HUES48 (cell line): ENCODE results near the gene REEP6.
A peak's percentile ranks its signal among the peaks of the same experiment; 100 is the strongest.
"Not testable (repeated sequence)": the region's sequence is repeated elsewhere in the genome, so short reads cannot be mapped to it uniquely, and the experiment has no call there.

Experiments used
- H3K27ac ChIP-seq: one replicate; pipeline ENCODE4 v1.7.0; 2013; ENCODE audit warnings: low read depth, low read length, inconsistent platforms
- H3K27me3 ChIP-seq: 2 replicates; pipeline ENCODE4 v1.6.1; 2013; ENCODE audit warnings: mild to moderate bottlenecking, low read length; ENCODE audit not compliant: control insufficient read depth, insufficient read depth
- H3K36me3 ChIP-seq: 2 replicates; pipeline ENCODE4 v1.6.1; 2013; ENCODE audit warnings: low read length; ENCODE audit not compliant: control insufficient read depth, insufficient read depth
- H3K4me1 ChIP-seq: 2 replicates; pipeline ENCODE4 v1.6.1; 2013; ENCODE audit warnings: mild to moderate bottlenecking, low read length; ENCODE audit not compliant: control insufficient read depth, insufficient read depth
- H3K4me3 ChIP-seq: 2 replicates; pipeline ENCODE4 v1.5.1; 2013; ENCODE audit warnings: mild to moderate bottlenecking, low read depth, low read length
- H3K9ac ChIP-seq: 2 replicates; pipeline ENCODE4 v1.6.1; 2013; ENCODE audit warnings: mild to moderate bottlenecking, low read depth, low read length, moderate library complexity
- H3K9me3 ChIP-seq: 2 replicates; pipeline ENCODE4 v1.6.1; 2013; ENCODE audit warnings: low read length; ENCODE audit not compliant: control insufficient read depth, insufficient read depth

Gene REEP6

DNA sequence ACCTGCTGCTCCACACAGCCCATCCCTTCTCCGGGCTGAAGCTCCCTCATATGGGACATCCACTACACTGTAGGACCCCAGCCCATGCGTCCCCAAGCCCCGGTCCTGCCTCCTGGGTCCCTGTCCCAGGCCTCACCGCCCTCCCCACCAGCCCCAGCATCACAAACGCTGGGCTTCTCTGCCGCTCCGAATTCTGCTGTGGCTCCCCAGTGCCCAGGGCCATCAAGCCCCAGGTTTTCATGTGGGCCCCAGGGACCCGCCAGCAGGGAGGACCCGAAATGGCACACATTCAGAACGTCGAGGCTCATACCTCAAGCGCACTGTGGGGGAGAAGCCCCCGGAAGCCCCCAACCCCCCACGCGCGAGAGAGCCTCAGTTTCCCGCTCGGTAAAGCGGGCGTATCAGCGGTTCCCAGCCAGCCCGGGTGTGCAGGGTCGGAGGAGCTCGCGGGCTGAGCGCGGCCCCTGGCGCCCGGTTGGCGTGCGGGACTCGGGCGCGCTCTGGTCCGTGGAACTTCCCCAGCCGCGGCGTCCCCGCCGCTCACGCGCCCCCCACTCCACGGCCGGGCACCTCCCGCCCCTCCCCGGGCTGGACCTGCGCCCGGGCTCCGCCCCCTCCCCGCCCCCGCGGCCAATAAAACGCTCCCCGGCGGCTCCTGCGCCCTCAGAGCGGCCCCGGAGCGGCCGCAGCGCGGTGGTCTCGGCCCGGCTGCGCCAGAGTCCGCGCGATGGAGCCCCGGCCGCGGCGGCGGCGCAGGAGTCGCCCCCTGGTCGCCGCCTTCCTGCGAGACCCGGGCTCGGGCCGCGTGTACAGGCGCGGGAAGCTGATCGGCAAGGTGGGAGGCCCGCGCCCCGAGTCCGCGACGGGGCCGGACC lies 32.7 kb downstream of the REEP6 start, which contains the start of gene PLK5:
TSS of gene PLK5 (plus strand) at position 666 of the 875 bp plus-strand sequence. CDS start 2,920 bp downstream, outside the sequence.
- no peak within 1 kb of the TSS for H3K9ac ChIP-seq
- peak within 1 kb of the TSS; percentile 14; the same call in 1 of the 2 replicates for H3K4me3 ChIP-seq
- H3K9me3 ChIP-seq = no peaks in the 10 kb centered on the region
- no peaks in the 10 kb centered on the region for H3K36me3 ChIP-seq
- no peak within 1 kb of the TSS for H3K27ac ChIP-seq
- no peaks in the 10 kb centered on the region for H3K4me1 ChIP-seq
- peaks cover 48% of the 10 kb centered on the region for H3K27me3 ChIP-seq

- no peaks in the 10 kb centered on the region for H3K9me3 ChIP-seq
- no peaks in the 10 kb centered on the region for H3K36me3 ChIP-seq
- H3K27me3 ChIP-seq = peaks cover 48% of the 10 kb centered on the region
- H3K27ac ChIP-seq = no peak overlapping the region
- H3K4me1 ChIP-seq = no peaks in the 10 kb centered on the region
- H3K4me3 ChIP-seq = peak overlapping the region; percentile 14; the same call in 1 of the 2 replicates
- no peak overlapping the region for H3K9ac ChIP-seq
These were observed 33.4 kb downstream of the REEP6 start for GRCh38 chr19:1524287-1524971.

DNA sequence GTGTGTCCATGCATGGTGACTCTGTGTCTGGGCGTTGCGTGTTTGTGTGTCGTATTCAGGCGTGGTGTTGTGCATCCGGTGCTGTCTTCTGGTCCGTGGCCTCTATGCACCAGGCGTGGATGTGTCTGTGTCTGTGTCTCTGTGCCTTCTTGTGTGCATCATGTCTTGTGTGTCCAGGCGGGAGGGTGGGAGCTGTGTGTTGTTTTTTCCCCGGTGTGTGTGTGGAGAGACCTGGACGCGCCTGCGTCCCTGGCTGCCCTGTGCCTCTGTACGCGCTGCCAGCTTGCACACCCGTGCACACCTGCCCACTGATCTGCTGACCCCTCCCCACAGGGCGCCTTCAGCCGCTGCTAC lies 34.0 kb downstream of the REEP6 start:
- Histone ChIP-seq H3K27ac (no peak overlapping the region), H3K4me3 (no peak overlapping the region), H3K9ac (no peak overlapping the region), H3K4me1 (no peaks in the 10 kb centered on the region), H3K9me3 (no peaks in the 10 kb centered on the region), H3K36me3 (no peaks in the 10 kb centered on the region), H3K27me3 (peaks cover 48% of the 10 kb centered on the region)

GRCh38 chr19:1525343-1525742 lies 34.4 kb downstream of the REEP6 start:
- no peaks in the 10 kb centered on the region for H3K36me3 ChIP-seq
- H3K4me1 ChIP-seq = no peaks in the 10 kb centered on the region
- no peak overlapping the region for H3K27ac ChIP-seq
- no peak overlapping the region for H3K4me3 ChIP-seq
- H3K27me3 ChIP-seq = peaks cover 48% of the 10 kb centered on the region
- no peaks in the 10 kb centered on the region for H3K9me3 ChIP-seq
- H3K9ac ChIP-seq = no peak overlapping the region

- Histone ChIP-seq H3K9ac (no peak overlapping the region), H3K27ac (no peak overlapping the region), H3K36me3 (no peaks in the 10 kb centered on the region), H3K4me1 (no peaks in the 10 kb centered on the region), H3K4me3 (no peak overlapping the region), H3K27me3 (peaks cover 48% of the 10 kb centered on the region), H3K9me3 (no peaks in the 10 kb centered on the region)
These were observed 35.2 kb downstream of the REEP6 start for GRCh38 chr19:1526066-1526778.

- H3K36me3 ChIP-seq = no peaks in the 10 kb centered on the region
- peaks cover 42% of the 10 kb centered on the region for H3K27me3 ChIP-seq
- H3K27ac ChIP-seq = no peak overlapping the region
- no peak overlapping the region for H3K9ac ChIP-seq
- no peaks in the 10 kb centered on the region for H3K4me1 ChIP-seq
- H3K4me3 ChIP-seq = no peak overlapping the region
- H3K9me3 ChIP-seq = no peaks in the 10 kb centered on the region
These were observed 36.1 kb downstream of the REEP6 start for GRCh38 chr19:1526979-1527649.

DNA sequence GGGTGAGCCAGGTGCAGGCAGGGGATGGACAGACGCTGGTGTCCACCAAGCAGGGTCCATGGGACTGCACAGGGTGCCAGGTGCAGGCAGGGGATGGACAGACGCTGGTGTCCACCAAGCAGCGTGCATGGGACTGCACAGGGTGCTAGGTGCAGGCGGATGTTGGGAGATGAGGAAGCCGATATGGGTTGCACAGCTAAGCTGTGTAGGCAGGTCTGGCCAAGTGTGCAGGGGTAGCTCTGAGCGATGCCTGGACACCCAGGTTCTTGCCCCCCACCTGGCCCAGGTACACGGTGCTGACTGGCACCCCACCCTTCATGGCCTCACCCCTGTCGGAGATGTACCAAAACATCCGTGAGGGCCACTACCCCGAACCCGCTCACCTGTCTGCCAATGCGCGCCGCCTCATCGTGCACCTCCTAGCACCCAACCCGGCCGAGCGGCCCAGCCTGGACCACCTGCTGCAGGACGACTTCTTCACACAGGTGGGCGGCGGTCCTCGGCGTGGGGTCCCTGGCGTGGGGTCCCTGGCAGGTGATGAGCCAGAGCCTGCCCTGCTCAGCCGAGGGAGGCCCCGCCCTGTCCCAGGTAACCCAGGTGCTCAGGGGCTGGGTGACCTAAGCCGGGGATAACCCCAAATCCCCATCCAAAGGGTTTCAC lies 36.8 kb downstream of the REEP6 start:
- Histone ChIP-seq H3K9ac (no peak overlapping the region), H3K4me1 (no peaks in the 10 kb centered on the region), H3K9me3 (no peaks in the 10 kb centered on the region), H3K36me3 (no peaks in the 10 kb centered on the region), H3K27me3 (peaks cover 37% of the 10 kb centered on the region), H3K4me3 (no peak overlapping the region), H3K27ac (no peak overlapping the region)

- Histone ChIP-seq H3K27ac (no peak overlapping the region), H3K27me3 (peaks cover 27% of the 10 kb centered on the region), H3K9me3 (no peaks in the 10 kb centered on the region), H3K4me1 (no peaks in the 10 kb centered on the region), H3K36me3 (no peaks in the 10 kb centered on the region), H3K4me3 (no peak overlapping the region), H3K9ac (no peak overlapping the region)
These were observed 37.8 kb downstream of the REEP6 start for GRCh38 chr19:1528596-1529429.

DNA sequence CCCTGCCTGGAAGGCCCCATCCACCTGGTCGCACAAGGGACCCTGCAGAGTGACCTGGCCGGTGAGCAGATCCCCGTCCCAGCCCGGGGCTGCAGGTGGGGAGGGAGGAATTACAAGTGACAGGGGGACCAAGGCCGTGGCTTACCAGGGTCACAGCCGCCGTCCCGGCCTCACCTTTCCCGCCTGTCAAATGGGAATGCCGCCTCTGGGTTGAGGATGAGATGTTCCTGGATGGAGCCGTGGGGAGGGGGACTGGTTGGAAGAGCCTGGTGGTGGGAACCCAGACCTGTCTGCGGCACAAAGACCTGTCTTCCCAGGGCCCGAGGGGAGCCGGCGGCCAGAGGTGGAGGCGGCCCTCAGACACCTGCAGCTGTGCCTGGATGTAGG lies 38.4 kb downstream of the REEP6 start:
- H3K9me3 ChIP-seq = no peaks in the 10 kb centered on the region
- H3K27me3 ChIP-seq = peaks cover 21% of the 10 kb centered on the region
- no peaks in the 10 kb centered on the region for H3K36me3 ChIP-seq
- H3K4me1 ChIP-seq = no peaks in the 10 kb centered on the region
- H3K27ac ChIP-seq = no peak overlapping the region
- no peak overlapping the region for H3K9ac ChIP-seq
- no peak overlapping the region for H3K4me3 ChIP-seq

DNA sequence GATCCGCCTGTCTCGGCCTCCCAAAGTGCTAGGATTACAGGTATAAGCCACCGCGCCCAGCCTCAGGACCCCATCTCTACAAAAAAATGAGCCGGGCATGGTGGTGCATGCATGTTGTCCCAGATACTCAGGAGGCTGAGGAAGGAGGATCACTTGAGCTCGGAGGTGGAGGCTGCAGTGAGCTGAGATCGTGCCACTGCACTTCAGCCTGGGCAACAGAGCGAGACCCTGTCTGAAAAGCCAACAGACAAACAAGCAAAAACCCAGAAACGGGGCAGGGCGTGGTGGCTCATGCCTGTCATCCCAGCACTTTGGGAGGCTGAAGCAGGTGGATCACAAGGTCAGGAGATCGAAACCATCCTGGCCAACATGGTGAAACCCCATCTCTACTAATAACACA lies 39.9 kb downstream of the REEP6 start:
- not testable (repeated sequence) for H3K4me1 ChIP-seq, H3K9ac ChIP-seq, H3K27ac ChIP-seq, H3K4me3 ChIP-seq, H3K9me3 ChIP-seq, H3K36me3 ChIP-seq, H3K27me3 ChIP-seq
